GM18508 (cell line): ENCODE data around the gene KRT82.

Experiments
- ATAC-seq: cut with Tn5 transposase; IDR thresholded peaks from one replicate; pipeline ENCODE4 v1.9.1; 2021; ENCODE audit warnings: moderate number of reproducible peaks; ENCODE audit not compliant: insufficient read depth, unreplicated experiment

Gene KRT82

DNA sequence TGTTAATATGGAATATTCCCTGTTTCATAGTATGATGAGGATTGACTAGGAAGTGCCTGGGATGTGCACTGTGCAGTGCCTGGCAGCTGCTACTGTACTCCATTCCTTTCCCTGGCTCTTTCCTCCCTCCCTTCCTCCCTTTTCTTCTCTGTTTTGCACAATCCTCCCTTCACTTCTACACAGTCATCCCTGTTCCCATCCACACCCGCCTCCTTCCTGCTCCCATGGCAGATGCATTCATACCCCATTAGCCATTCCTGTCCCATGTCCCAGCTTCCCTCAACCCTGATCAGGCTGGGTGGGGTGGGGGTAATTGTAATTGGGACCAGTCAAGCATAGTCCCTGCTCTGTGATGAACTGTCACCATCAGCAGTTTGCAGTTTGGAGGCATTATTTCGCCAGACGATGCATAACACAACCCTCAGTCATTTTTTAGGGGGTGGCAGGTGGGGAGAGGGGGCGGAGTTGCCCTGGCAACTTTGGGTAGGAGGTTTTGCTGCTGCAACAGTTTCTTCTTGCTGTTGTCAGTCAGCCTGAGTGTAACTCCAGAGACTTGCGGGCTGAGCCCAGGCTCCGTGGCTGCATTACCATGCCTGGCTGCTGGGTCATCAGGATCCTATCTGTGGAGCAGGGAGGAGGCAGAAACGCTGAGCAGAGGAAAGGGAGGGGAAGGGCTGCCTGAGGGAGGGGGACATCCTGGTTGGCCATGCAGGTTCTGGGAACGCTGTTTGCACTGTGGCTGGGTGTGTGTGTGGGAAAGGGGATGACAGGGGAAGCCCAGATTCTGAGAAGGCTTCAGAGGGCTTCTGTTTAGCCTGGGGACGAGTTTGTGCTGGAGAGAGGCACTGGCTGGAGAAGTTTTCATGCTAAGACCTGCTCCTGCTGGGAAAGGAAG lies 16.6 kb downstream of the KRT82 start:
- no peak for ATAC-seq

DNA sequence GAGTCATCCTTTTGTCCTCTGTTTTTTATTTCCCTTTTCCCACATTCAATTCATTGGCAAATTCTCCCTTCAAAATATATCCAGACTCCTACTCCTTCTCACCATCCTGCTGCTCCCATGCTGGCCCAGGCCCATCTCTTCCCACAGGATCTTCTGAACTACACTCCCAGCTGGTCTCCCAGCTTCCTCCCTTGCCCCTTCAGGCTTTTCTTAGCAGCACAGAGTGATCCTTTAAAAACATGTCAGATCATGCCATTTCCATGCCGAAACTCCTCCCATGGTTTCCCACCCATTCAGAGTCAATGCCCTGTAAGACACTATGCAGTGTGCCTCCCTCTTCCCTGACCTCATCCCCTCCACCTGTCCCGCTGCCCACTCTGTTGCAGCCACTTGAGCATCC lies 18.3 kb downstream of the KRT82 start:
- no peak for ATAC-seq

DNA sequence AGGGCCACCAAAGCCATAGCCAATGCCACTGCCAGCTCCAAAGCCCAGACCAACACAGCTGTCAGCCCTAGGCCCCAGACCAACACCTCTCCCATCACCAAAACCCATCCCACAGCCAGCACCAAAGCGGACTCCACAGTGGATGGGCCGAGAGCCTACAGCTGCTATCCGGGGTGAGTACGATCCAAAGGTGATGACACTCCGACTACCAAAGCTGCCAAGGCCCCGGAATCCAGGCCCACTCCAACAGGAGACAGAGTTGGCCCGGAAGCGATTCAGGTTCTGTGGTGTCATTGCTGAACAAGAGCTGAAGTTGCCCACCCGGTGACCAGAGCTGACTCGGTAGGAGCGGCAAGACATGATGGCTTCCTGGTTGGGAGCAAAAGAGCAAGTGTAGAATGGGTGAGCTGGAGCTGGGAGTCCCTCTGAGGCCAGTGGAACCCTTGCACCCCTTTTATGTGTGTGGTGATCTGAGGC lies 20.9 kb downstream of the KRT82 start, which contains the start of gene KRT84:
Gene KRT84 (minus strand): TSS at position 427 of the 477 bp plus-strand sequence. CDS start 67 bp downstream, at position 360.
- no peak for ATAC-seq

DNA sequence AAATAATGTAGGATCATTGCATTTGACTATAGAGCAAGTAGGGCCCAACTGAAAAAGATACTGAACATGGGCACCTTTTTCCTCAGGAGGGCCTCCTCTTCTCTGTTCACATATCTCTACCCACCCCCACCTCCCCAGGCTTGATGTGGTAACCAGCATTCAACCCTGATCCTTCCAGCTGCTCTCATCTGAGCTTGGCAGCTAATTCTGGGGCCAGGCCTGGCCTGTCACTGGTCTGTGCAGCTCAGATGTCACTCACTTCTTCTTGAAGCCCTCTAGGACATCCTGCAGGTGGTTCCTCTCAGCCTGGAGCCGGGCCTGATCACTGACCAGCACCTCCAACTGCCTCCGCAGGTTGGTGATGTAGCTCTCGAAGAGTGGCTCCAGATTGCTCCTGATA lies 22.8 kb downstream of the KRT82 start:
- no peak for ATAC-seq

DNA sequence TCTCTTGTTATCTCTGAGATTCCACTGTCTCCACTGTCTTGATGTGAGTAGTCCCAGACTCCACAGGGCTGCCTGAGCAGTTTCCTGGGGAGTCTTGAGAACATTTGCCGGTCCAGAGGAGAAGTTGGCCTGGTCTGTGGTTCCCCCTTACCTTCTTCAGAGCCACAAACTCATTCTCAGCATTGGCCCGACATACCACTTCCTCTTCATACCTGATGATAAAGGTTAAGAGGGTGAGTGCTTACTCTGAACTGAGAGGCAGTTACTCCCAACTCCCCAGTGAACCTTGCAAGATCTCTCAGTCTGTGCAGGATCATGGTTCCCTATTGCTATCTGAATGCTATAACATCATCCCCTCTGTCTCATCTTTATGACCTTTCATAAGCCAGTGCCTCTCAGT lies 23.3 kb downstream of the KRT82 start:
- no peak for ATAC-seq

DNA sequence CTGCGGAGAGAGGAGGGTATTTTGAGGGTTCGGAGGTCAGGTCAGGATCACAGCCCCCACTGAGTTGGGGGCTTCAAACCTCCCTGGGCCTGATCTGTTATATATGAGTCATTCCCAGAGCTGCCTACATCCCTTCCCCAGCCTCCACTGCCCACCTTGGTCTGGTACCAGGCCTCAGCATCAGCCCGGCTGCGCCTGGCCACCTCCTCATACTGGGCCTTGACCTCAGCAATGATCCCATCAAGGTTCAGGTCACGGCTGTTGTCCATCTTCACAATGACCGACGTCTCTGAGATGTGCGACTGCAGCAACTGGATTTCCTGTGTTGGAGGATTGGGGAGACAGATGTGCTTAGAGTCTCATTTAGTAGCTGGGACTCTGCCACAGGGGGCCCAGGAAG lies 24.9 kb downstream of the KRT82 start:
- no peak for ATAC-seq

DNA sequence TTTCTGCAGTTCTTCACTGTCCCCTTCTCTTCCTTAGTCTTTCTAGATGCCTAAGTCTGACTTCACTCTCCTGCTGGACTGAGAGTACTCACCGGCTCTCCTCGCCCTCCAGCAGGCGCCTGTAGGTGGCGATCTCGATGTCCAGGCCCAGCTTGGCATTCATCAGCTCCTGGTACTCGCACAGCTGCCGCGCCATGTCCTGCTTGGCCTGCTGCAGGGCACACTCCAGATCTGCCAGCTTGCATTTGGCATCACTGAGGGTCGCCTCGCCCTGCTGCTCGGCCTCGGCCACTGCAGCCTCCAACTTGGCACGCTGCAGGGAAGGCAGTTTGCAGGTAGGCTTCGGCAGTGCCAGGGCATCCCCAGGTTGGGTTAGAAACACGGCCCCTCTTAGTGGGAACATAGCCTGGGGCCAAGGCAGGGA lies 25.9 kb downstream of the KRT82 start:
- ATAC-seq = no peak

DNA sequence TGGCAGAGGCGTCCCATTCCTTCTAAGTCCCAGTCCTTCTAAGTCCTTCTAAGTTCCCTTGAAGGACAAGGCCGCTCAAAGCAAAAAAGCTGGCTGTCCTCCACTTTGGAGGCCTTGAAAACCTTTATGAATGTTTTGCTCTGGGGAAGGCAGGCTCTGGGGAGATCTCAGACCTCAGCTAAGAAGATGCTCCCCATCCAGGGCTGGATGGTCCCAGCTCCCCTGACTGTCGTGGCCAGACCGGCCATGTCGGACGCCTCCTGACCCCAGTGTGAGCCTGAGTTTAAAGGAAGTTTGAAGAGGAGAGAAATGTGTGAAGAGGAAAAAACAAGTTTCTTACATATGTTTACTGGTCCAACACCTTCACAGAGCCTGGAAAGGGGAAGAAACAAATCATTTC lies 26.6 kb downstream of the KRT82 start:
- no peak for ATAC-seq

DNA sequence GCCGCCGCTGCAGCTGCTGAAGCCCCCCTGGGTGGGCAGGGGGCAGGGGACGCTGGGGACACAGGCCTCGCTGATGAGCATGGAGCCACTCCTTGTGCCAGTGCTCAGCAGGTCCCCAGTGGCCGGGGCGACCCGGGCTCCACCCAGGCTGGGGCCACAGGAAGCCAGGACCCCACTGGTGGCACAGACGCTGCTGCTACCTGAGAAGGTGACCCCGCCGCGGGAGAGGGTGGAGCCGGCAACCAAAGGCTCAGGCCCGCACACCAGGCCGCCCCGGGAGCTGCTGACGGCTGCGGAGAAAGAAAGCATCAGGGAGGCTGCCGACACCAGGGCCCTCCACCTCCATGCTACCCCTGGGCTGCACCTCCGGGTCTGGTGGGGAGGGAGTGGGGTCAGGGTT lies 28.0 kb downstream of the KRT82 start:
- no peak for ATAC-seq

DNA sequence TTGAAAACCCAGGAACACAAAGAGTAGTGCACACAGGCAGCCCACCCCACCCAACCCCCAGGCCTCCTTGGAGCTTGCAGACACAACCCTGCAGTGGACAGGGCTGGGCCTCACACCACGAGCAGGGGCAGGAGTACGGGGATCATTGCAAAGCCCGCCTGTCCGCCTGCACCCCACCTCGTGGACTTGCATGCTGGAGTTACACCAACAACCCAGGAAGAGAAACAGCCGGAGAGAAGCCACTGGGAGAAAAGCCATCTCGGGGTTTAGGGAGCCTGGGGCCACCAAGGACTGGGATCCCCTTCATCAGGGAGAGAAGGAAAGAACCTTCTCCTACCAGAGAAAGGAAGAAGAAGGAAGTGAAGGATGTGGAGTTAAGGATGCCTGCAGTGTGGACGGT lies 28.9 kb downstream of the KRT82 start:
- ATAC-seq = no peak

DNA sequence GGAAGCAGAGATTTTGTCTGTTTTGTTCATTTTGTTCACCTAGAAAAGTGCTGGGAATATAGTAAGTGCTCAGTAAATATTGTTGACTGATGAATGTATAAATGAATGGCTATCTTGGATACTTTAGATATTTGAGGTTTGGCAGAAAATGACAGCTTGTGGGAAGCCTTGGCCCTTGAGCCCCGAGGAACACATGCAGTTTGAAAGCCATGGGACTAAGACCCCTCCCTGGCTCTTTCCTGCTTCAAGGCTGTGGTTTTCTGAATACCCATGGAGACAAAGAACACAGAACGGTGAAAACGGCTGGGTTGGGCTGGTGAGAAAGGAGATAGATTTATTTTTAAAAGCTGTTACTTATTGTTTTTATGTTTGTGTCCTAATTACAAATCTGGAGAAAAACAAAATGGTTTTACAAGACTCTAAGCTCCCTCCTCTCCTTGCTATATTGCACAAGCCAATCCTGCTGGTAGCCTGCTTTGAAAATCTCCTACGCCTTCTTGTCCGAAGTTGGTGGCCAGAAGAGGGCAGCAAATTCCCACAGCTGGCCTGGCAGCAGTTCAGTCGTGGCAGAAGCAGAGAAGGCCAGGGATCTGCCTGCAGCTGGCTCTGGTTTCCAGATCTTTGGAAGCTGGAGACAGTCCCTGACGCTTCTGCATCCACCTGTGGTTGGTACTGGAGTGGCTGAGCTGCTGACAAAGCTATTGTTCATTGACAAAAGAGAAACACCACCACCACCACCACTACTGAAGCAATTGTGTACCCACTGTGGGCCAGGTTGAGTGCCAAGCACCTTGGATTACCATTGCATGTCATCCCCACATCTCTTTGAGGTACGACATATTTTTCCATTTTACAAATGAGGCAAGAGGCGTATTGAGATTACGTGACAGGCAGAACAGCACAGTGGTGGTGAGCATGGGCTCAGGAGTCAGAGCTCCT lies 33.6 kb downstream of the KRT82 start:
- no peak for ATAC-seq

DNA sequence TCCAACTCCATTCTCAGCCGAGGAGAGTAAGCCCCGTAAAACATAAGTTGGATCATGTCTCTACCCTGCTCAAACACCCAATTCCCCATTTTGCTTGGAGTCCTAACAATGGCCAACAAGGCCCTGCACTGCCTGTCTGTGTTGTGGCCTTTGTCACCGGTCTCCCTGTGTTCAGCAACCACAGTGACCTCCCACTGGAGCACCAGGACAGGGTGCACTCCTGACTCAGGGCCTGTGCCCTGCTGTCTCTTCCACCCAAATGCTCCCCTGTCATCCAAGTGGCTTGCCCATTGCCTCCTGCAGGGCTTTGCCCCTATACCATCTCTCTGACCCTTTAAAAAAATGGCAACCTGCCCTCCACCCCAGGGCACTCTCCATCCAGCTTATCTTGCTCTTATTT lies 34.4 kb downstream of the KRT82 start:
- ATAC-seq = no peak

DNA sequence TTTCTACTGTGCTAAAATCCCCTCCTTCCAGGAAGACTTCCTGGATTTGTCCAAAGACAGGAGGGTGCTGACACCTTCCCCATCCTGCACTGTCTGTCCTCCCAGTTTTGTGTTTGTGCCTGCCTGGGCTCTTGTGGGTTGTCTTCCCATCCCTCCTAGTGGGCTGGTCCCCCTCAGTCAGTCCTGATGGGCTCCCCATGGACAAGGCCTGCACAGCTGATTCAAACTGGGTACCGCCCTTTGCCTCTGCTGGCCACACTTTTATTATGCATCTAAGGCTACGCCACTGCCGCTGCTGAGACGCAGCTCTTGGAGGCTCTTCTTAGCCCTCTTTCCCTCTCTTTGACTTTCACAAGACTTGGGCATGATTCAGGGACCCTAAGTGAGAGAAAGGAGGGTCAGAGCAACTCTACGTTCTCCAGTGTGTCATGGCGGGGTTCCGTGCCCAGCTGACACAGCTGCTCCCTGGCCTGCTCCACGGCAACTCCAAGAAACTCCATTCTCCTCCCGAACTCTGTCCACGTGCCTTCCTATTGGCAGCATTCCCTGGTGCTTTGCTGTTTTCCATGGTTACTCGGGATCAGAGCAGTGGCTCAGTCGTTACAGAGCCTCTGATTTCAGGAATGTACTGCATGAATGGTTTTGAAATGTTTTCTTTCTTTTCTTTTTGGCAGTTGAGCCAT lies 35.1 kb downstream of the KRT82 start:
- ATAC-seq = no peak

DNA sequence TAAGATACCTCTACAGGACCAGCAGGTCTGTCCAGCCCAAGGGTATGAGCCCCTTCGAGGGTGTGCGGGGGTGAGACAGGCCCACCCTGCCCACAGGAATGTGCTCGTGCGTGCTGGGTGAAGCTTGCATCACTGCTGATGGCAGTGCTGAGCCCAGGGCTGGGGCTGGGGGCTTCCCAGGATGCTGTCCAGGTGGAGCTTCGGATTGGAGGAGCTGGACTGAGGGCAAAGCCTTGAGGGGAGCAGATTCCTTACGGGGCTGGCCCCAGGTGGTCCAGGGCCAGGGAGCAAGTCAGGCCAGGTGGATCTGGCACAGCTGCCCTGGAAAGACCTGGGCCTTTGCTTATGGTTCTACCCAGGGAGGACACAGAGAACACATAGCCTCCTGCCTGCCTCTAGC lies 36.3 kb downstream of the KRT82 start:
- ATAC-seq = no peak

DNA sequence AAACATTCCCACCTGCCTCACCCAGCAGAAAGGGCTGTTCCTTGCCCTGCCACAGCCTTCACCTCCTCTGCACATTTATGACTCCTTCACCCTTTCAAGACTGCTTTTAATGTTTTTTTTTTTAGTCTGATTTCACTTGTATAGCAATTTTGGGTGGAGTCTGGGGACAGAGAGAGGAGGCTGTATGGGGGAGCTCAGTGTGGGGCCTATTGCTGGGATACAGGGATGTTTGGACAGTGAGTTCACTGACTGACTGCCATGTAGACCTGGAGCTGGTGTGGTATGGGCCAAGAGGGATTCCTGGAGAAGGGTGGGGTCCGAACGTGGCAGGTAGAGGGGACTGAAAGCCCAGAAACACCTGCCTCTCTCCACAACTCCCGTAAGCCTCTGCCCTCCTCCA lies 36.9 kb downstream of the KRT82 start:
- no peak for ATAC-seq

DNA sequence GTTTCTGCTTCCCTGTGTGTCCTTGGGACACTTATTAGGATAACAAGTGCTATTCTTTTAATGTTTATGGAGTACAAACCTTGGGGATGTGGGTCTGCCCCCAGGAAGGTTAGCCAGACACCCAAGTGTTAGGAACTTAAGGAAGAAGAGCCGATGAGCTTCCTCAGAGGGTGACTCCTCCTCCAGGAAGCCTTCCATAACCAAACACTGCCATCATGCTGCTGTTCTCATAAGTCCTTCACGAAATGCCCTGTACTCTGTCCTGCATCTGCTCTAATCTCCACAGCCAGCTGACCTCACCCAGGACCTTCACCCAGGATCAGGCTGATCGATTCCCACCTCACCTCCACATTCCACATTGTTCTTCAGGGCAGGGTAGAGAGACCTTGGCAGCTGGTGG lies 37.6 kb downstream of the KRT82 start:
- no peak for ATAC-seq

DNA sequence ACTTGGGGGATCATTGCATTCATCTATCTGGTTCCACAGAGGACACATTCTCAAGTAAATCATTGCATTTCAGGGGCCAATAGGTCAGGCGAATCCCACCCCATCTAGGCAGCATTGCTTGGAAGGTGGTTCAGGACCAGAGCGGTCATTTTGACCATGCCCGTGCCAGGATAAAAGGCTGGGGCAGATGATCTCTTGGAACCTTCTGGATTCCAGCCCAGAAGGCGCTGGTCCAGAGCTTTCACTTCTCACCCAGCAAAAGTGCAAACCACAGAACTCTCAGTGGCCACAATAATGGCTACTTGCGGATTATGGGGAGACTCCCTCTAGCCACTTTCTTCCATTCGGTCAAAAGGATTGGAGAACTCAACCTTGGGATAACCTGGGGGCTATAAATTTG lies 38.3 kb downstream of the KRT82 start:
- no peak for ATAC-seq

DNA sequence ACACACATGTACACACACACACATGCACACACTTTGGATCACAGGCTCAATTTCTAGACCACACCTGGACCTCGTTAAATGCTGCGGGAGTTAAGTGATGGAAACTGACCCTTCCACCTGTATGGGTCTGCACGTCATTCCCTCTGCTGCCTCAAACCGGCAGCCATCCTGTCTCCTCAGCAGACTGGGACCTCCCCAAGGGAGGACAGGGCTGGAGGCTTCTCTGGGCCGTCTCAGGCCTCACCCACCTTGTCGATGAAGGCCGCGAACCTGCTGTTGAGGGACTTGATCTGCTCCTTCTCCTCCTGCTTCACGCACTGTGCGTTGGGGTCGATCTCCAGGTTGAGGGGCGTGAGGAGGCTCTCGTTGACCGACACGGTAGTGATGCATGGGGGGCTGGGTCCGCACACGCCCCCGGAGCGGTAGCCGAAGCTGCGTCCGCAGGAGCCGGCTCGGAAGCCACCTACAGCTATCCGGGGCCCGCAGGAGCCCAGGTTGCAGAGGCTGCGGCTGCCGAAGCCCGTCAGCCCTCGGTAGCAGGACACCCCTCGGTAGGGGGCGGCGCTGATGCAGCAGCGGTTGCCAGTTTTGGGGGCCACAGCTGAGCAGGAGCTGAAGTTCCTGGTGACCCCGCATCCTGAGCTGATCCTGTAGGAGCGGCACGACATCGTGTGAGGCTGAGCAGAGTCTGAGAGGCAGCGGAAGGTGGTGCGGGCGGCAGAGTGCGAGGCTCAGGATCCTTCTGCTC lies 39.2 kb downstream of the KRT82 start, which contains the start of gene KRT85:
Gene KRT85 (minus strand): TSS at position 744 of the 748 bp plus-strand sequence. CDS start 76 bp downstream, at position 668.
- no peak for ATAC-seq

DNA sequence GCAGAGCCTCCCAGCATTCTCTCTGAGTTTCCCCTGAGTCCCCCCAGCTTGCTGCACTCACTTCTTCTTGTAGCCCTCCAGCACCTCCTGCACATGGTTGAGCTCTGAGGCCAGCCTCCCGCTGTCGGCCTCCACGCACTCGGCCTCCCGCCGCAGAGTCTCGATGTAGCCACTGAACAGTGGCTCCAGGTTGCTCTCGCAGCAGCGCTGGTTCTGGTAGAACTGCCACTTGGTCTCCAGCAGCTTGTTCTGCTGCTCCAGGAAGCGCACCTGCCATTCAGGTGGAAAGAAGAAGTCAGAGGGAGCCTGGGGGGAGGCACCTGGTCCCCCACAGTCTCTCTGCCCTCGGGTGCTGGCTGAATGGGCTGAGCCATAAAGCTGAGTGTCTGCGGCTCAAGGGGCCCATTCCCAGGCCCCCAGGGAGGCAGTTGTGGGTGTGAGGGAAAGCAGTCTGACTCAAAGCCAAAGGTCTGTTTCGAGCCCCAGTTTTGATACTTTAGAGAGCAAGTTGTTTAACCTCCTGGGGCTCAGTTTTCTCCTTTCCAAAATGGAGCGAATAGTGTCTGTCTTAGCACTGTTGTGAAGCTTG lies 41.1 kb downstream of the KRT82 start:
- no peak for ATAC-seq
